PC-3 (cell line): Measurements from ENCODE around the gene SLC48A1. TPM values are rescaled to one million over a fixed set of nuclear protein-coding genes. Genes with fewer than 3 reads are reported as not detected.

Experiments
- ATAC-seq: fragments of 200-7000 bp; cut with Tn5 transposase; 2 replicates; pipeline ENCODE4 v1.9.1; 2020; ENCODE audit warnings: mild to moderate bottlenecking, moderate library complexity
- BruUV-seq: library from RNA; stranded (reverse); fragments of 400-500 nt; replicated peaks from 2 replicates; lab custom pipeline; 2021; lab: Mats Ljungman, UMichigan
- CTCF ChIA-PET: fragments of 300-600 bp; sonication (Branson Sonifier 250); formaldehyde crosslinking; loops from one replicate; lab custom pipeline; 2022; ENCODE audit warnings: antibody characterized with exemption; lab: Charles Lee
- POLR2A ChIA-PET: fragments of 300-600 bp; sonication (Branson Sonifier 250); formaldehyde crosslinking; loops from one replicate; lab custom pipeline; 2022; ENCODE audit warnings: antibody characterized with exemption; ENCODE audit not compliant: unreplicated experiment; lab: Charles Lee
- DNase-seq: peaks from one replicate; pipeline ENCODE4 v3.0.0-alpha.2; 2015
- H2AFZ ChIP-seq: fragments of 300-600 bp; sonication (generic); 2 replicates; pipeline ENCODE4 v1.6.0; 2016; ENCODE audit warnings: antibody characterized with exemption, low read length
- H3F3A ChIP-seq: fragments of 300-600 bp; sonication (generic); one replicate; pipeline ENCODE4 v1.6.0; 2017; ENCODE audit warnings: antibody characterized with exemption, low read length, control low read depth, mild to moderate bottlenecking; ENCODE audit not compliant: unreplicated experiment
- H3K27ac ChIP-seq: fragments of 300-600 bp; sonication (generic); 2 replicates; pipeline ENCODE4 v1.5.1; 2016; ENCODE audit warnings: mild to moderate bottlenecking, low read length
- H3K27me3 ChIP-seq: fragments of 300-600 bp; sonication (generic); 2 replicates; pipeline ENCODE4 v1.6.1; 2016; ENCODE audit warnings: low read length, mixed read lengths
- H3K36me3 ChIP-seq: fragments of 300-600 bp; sonication (generic); 2 replicates; pipeline ENCODE4 v1.6.1; 2016; ENCODE audit warnings: low read depth, mixed run types, low read length, mixed read lengths
- H3K4me1 ChIP-seq: fragments of 300-600 bp; sonication (generic); 2 replicates; pipeline ENCODE4 v1.5.1; 2016; ENCODE audit warnings: low read length; ENCODE audit not compliant: insufficient read depth
- H3K4me2 ChIP-seq: fragments of 300-600 bp; sonication (generic); 2 replicates; pipeline ENCODE4 v1.6.0; 2016; ENCODE audit warnings: low read length
- H3K4me3 ChIP-seq: fragments of 300-600 bp; sonication (generic); 2 replicates; pipeline ENCODE4 v1.5.1; 2016; ENCODE audit warnings: mild to moderate bottlenecking, low read length, mixed read lengths
- H3K79me2 ChIP-seq: fragments of 300-600 bp; sonication (generic); 2 replicates; pipeline ENCODE4 v1.6.1; 2017; ENCODE audit warnings: low read length, mixed read lengths
- H3K9ac ChIP-seq: fragments of 300-600 bp; sonication (generic); 2 replicates; pipeline ENCODE4 v1.6.0; 2016; ENCODE audit warnings: mild to moderate bottlenecking, low read length
- H3K9me2 ChIP-seq: fragments of 300-600 bp; sonication (generic); replicated peaks from 2 replicates; pipeline ENCODE4 v1.6.1; 2016; ENCODE audit warnings: mixed run types, low read length, mixed read lengths
- H3K9me3 ChIP-seq: fragments of 300-600 bp; sonication (generic); 2 replicates; pipeline ENCODE4 v1.6.1; 2016; ENCODE audit warnings: low read length, mixed read lengths
- H4K20me1 ChIP-seq: fragments of 300-600 bp; sonication (generic); 2 replicates; pipeline ENCODE4 v1.6.1; 2016; ENCODE audit warnings: low read length, mixed read lengths
- EZH2 ChIP-seq: fragments of 300-600 bp; sonication (generic); IDR thresholded peaks from one replicate; pipeline ENCODE4 v1.6.1; 2017; ENCODE audit warnings: antibody characterized with exemption, mild to moderate bottlenecking, low read length; ENCODE audit not compliant: unreplicated experiment
- EZH2phosphoT487 ChIP-seq: fragments of 300-600 bp; sonication (generic); IDR thresholded peaks from 2 replicates; pipeline ENCODE4 v1.6.1; 2018; ENCODE audit warnings: mild to moderate bottlenecking, antibody characterized with exemption, low read length, borderline replicate concordance
- intact Hi-C: fragments of 100-400 bp; cut with micrococcal nuclease; formaldehyde crosslinking; loops from 2 replicates; pipeline ENCODE4 v1.9.0; 2023
- total RNA-seq: library from RNA; depleted of rRNA; stranded (reverse); fragments of >200 nt; gene quantifications from 2 replicates; pipeline ENCODE4 v1.2.3, GENCODE V29; 2014
- TF ChIP-seq, protein P1 (sequence below): fragments of 300-600 bp; sonication (generic); conservative IDR thresholded peaks from 2 replicates; pipeline ENCODE4 v1.5.1; 2017; ENCODE audit warnings: antibody characterized with exemption, low read depth, mild to moderate bottlenecking, low read length

The SLC48A1 gene
- total RNA-seq, 1 experiment from 2014 or later = 21.4 TPM

GRCh38 chr12:47811581-47812484 lies 38.8 kb downstream of the SLC48A1 start:
- Histone ChIP-seq H3F3A (no peaks in the 10 kb centered on the region), H3K27me3 (no peaks in the 10 kb centered on the region), H3K9me3 (no peaks in the 10 kb centered on the region), H3K27ac (no peak overlapping the region), H3K4me2 (peak overlapping the region; percentile 84; the same call in 1 of the 2 replicates), H3K4me1 (peaks cover 38% of the 10 kb centered on the region), H3K9ac (no peak overlapping the region), H2AFZ (no peak overlapping the region), H3K9me2 (no peaks in the 10 kb centered on the region), H3K36me3 (peaks cover 16% of the 10 kb centered on the region), H4K20me1 (peaks cover 31% of the 10 kb centered on the region; the same call in 1 of the 2 replicates), H3K79me2 (peaks cover 100% of the 10 kb centered on the region), H3K4me3 (no peak overlapping the region)
- no TSS peak for BruUV-seq
- intact Hi-C loops = no loop called here
- DNase-seq = no peak
- ATAC-seq = no peak
- ChIA-PET CTCF (interaction anchor here (2.4 kb wide), 1 partner anchor 26 kb away, joined by 10 read pairs; no protein-coding TSS in a partner anchor), POLR2A (interaction anchor here (0.7 kb wide), 1 partner anchor 9 kb away, joined by 3 read pairs; no protein-coding TSS in a partner anchor)
- TF ChIP-seq EZH2 (no peak), EZH2phosphoT487 (no peak)
- TF ChIP-seq, protein P1, sequence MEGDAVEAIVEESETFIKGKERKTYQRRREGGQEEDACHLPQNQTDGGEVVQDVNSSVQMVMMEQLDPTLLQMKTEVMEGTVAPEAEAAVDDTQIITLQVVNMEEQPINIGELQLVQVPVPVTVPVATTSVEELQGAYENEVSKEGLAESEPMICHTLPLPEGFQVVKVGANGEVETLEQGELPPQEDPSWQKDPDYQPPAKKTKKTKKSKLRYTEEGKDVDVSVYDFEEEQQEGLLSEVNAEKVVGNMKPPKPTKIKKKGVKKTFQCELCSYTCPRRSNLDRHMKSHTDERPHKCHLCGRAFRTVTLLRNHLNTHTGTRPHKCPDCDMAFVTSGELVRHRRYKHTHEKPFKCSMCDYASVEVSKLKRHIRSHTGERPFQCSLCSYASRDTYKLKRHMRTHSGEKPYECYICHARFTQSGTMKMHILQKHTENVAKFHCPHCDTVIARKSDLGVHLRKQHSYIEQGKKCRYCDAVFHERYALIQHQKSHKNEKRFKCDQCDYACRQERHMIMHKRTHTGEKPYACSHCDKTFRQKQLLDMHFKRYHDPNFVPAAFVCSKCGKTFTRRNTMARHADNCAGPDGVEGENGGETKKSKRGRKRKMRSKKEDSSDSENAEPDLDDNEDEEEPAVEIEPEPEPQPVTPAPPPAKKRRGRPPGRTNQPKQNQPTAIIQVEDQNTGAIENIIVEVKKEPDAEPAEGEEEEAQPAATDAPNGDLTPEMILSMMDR = no peak

DNA sequence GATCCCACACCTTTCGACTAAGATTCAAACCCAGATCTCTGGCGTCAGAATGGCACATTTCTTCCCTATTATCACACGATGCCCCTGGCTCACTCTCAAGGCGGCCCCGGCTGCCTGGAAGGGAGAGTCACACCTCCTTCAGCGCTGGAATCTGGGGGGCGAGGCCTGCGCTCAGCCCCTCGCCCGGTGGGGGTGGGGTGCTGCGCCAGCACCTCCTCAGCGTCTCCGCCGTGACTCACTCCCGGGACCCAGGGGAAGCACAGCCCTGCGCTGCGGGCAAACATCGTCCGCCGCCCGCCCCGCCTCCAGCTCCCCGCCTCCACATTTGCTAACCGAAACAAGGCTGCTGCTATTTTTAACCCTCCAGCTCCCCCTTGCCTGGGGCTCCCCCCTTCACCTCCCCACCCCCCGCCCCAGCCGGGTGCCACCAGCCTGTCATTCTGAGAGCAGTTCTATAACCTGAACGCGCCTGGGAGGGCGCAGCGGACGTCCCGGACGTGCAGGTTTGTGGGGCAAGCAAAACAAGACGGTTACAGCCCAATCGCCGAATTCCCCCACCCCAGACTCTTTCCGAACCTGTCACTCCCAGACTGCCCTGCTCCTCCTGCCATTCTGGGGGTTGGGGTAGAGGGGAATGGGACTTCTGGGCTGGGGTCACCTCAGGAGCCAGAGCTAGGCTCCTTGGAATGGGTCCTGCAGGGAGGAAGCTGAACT lies 39.9 kb downstream of the SLC48A1 start:
- H3F3A ChIP-seq = no peaks in the 10 kb centered on the region
- no peaks in the 10 kb centered on the region for H3K9me3 ChIP-seq
- DNase-seq (peak; percentile 72), ATAC-seq (peak; percentile 81)
- peak overlapping the region; percentile 84 for H3K4me2 ChIP-seq
- H3K9me2 ChIP-seq = no peaks in the 10 kb centered on the region
- CTCF ChIA-PET = interaction anchor here (0.6 to 2.4 kb wide), 2 partner anchors 25 to 1242 kb away, joined by 5 to 10 read pairs; no protein-coding TSS in a partner anchor
- intact Hi-C loops = no loop called here
- peak overlapping the region; percentile 33 for H3K9ac ChIP-seq
- H3K4me3 ChIP-seq = peak overlapping the region; percentile 65
- peak overlapping the region; percentile 72 for H3K27ac ChIP-seq
- H3K36me3 ChIP-seq = peaks cover 16% of the 10 kb centered on the region
- no TSS peak for BruUV-seq
- H3K79me2 ChIP-seq = peaks cover 100% of the 10 kb centered on the region
- POLR2A ChIA-PET = interaction anchor here (0.6 to 0.7 kb wide), 2 partner anchors 8 to 23 kb away, joined by 3 read pairs; no protein-coding TSS in a partner anchor
- no peaks in the 10 kb centered on the region for H3K27me3 ChIP-seq
- peak overlapping the region; percentile 56 for H2AFZ ChIP-seq
- peaks cover 41% of the 10 kb centered on the region; the same call in 1 of the 2 replicates for H4K20me1 ChIP-seq
- TF ChIP-seq EZH2phosphoT487 = no peak
- TF ChIP-seq, protein P1 = no peak
- TF ChIP-seq EZH2 = no peak
- H3K4me1 ChIP-seq = peaks cover 49% of the 10 kb centered on the region
